ENCODE results near the gene TPSD1.
"Not testable (repeated sequence)": the region's sequence is repeated elsewhere in the genome, so short reads cannot be mapped to it uniquely, and the experiment has no call there.

Gene TPSD1

GRCh38 chr16:1224558-1224957 lies 31.3 kb upstream of the TPSD1 start:
- no peaks in the 10 kb centered on the region for H3K4me1 ChIP-seq (ENCODE audit: control insufficient read depth, low read length)
- H3K79me2 ChIP-seq (ENCODE audit: control insufficient read depth, low read length): no peaks in the 10 kb centered on the region
- H4K20me1 ChIP-seq (ENCODE audit: control insufficient read depth, insufficient read depth, low read depth, low read length): no peaks in the 10 kb centered on the region
- H3K9me3 ChIP-seq (ENCODE audit: control insufficient read depth, insufficient read depth, low read length): no peaks in the 10 kb centered on the region
- no peaks in the 10 kb centered on the region for H3K27me3 ChIP-seq (ENCODE audit: control insufficient read depth, low read length)
- no peaks in the 10 kb centered on the region for H3K9me2 ChIP-seq (replicated peaks; ENCODE audit: control insufficient read depth, low read length)
- no peaks in the 10 kb centered on the region for H3K36me3 ChIP-seq (ENCODE audit: control insufficient read depth, low read length)
- TF ChIP-seq CTCF (IDR thresholded peaks at IDR 0.05; ENCODE audit: low read depth, low read length, poor library complexity, severe bottlenecking) (no peak), EZH2phosphoT487 (IDR thresholded peaks at IDR 0.05; ENCODE audit: borderline replicate concordance, low read length) (no peak)
- no peak overlapping the region for H3K27ac ChIP-seq (ENCODE audit: low read depth, low read length)
- no peak overlapping the region for H3K4me2 ChIP-seq (ENCODE audit: low read length)
- no peaks in the 10 kb centered on the region for H3F3A ChIP-seq (ENCODE audit: control insufficient read depth, insufficient read depth)
- H3K4me3 ChIP-seq (ENCODE audit: low read length): no peak overlapping the region

- Histone ChIP-seq H3K4me3 (ENCODE audit: low read length) (no peak within 1 kb of the TSS), H3K9me2 (replicated peaks; ENCODE audit: control insufficient read depth, low read length) (no peaks in the 10 kb centered on the region), H4K20me1 (ENCODE audit: control insufficient read depth, insufficient read depth, low read depth, low read length) (no peaks in the 10 kb centered on the region), H3K27me3 (ENCODE audit: control insufficient read depth, low read length) (no peaks in the 10 kb centered on the region), H3K27ac (ENCODE audit: low read depth, low read length) (no peak within 1 kb of the TSS), H3K4me1 (ENCODE audit: control insufficient read depth, low read length) (no peaks in the 10 kb centered on the region), H3F3A (ENCODE audit: control insufficient read depth, insufficient read depth) (no peaks in the 10 kb centered on the region), H3K36me3 (ENCODE audit: control insufficient read depth, low read length) (no peaks in the 10 kb centered on the region), H3K79me2 (ENCODE audit: control insufficient read depth, low read length) (no peaks in the 10 kb centered on the region), H3K4me2 (ENCODE audit: low read length) (no peak within 1 kb of the TSS), H3K9me3 (ENCODE audit: control insufficient read depth, insufficient read depth, low read length) (no peaks in the 10 kb centered on the region)
- TF ChIP-seq CTCF (IDR thresholded peaks at IDR 0.05; ENCODE audit: low read depth, low read length, poor library complexity, severe bottlenecking) (no peak), EZH2phosphoT487 (IDR thresholded peaks at IDR 0.05; ENCODE audit: borderline replicate concordance, low read length) (no peak)
These were observed 30.8 kb upstream of the TPSD1 start, which contains the start of gene TPSG1 for GRCh38 chr16:1225051-1225451. Gene TPSG1 (minus strand): TSS chr16:1225268. CDS start chr16:1225252, 16 bp downstream.

- H3K36me3 ChIP-seq (ENCODE audit: control insufficient read depth, low read length); H3K4me1 ChIP-seq (ENCODE audit: control insufficient read depth, low read length); H3K27ac ChIP-seq (ENCODE audit: low read depth, low read length); H3K27me3 ChIP-seq (ENCODE audit: control insufficient read depth, low read length); H3K4me2 ChIP-seq (ENCODE audit: low read length); H3K4me3 ChIP-seq (ENCODE audit: low read length); H3K9me2 ChIP-seq (replicated peaks; ENCODE audit: control insufficient read depth, low read length); H4K20me1 ChIP-seq (ENCODE audit: control insufficient read depth, insufficient read depth, low read depth, low read length); H3K79me2 ChIP-seq (ENCODE audit: control insufficient read depth, low read length); H3F3A ChIP-seq (ENCODE audit: control insufficient read depth, insufficient read depth); H3K9me3 ChIP-seq (ENCODE audit: control insufficient read depth, insufficient read depth, low read length): not testable (repeated sequence)
These were observed 30.0 kb upstream of the TPSD1 start for GRCh38 chr16:1225728-1226311.

GRCh38 chr16:1226692-1227091 lies 29.2 kb upstream of the TPSD1 start:
- H3F3A ChIP-seq (ENCODE audit: control insufficient read depth, insufficient read depth); H3K27me3 ChIP-seq (ENCODE audit: control insufficient read depth, low read length): not testable (repeated sequence)

GRCh38 chr16:1228227-1228626 lies 27.6 kb upstream of the TPSD1 start:
- H3K9me2 ChIP-seq (replicated peaks; ENCODE audit: control insufficient read depth, low read length); H3K27ac ChIP-seq (ENCODE audit: low read depth, low read length); H3F3A ChIP-seq (ENCODE audit: control insufficient read depth, insufficient read depth); H3K4me2 ChIP-seq (ENCODE audit: low read length); H3K9me3 ChIP-seq (ENCODE audit: control insufficient read depth, insufficient read depth, low read length); H3K36me3 ChIP-seq (ENCODE audit: control insufficient read depth, low read length); H3K27me3 ChIP-seq (ENCODE audit: control insufficient read depth, low read length); H3K4me1 ChIP-seq (ENCODE audit: control insufficient read depth, low read length); H4K20me1 ChIP-seq (ENCODE audit: control insufficient read depth, insufficient read depth, low read depth, low read length); H3K4me3 ChIP-seq (ENCODE audit: low read length); H3K79me2 ChIP-seq (ENCODE audit: control insufficient read depth, low read length): not testable (repeated sequence)

More at GRCh38 chr16:1226692-1227091, 29.2 kb upstream of the TPSD1 start:
- H3K9me3 ChIP-seq (ENCODE audit: control insufficient read depth, insufficient read depth, low read length); H3K4me3 ChIP-seq (ENCODE audit: low read length); H3K27ac ChIP-seq (ENCODE audit: low read depth, low read length); H4K20me1 ChIP-seq (ENCODE audit: control insufficient read depth, insufficient read depth, low read depth, low read length); H3K4me1 ChIP-seq (ENCODE audit: control insufficient read depth, low read length); H3K4me2 ChIP-seq (ENCODE audit: low read length); H3K79me2 ChIP-seq (ENCODE audit: control insufficient read depth, low read length); H3K9me2 ChIP-seq (replicated peaks; ENCODE audit: control insufficient read depth, low read length); H3K36me3 ChIP-seq (ENCODE audit: control insufficient read depth, low read length): not testable (repeated sequence)

GRCh38 chr16:1229476-1229875 lies 26.4 kb upstream of the TPSD1 start:
- H3K4me2 ChIP-seq (ENCODE audit: low read length); H4K20me1 ChIP-seq (ENCODE audit: control insufficient read depth, insufficient read depth, low read depth, low read length); H3K27me3 ChIP-seq (ENCODE audit: control insufficient read depth, low read length); H3K4me3 ChIP-seq (ENCODE audit: low read length); H3K36me3 ChIP-seq (ENCODE audit: control insufficient read depth, low read length); H3K79me2 ChIP-seq (ENCODE audit: control insufficient read depth, low read length); H3K27ac ChIP-seq (ENCODE audit: low read depth, low read length); H3F3A ChIP-seq (ENCODE audit: control insufficient read depth, insufficient read depth); H3K9me2 ChIP-seq (replicated peaks; ENCODE audit: control insufficient read depth, low read length); H3K9me3 ChIP-seq (ENCODE audit: control insufficient read depth, insufficient read depth, low read length); H3K4me1 ChIP-seq (ENCODE audit: control insufficient read depth, low read length): not testable (repeated sequence)

GRCh38 chr16:1230084-1230470 lies 25.8 kb upstream of the TPSD1 start, which contains the start of gene TPSB2:
Gene TPSB2 (minus strand): TSS chr16:1230184. CDS start chr16:1229951, 233 bp downstream.
- not testable (repeated sequence) for H4K20me1 ChIP-seq (ENCODE audit: control insufficient read depth, insufficient read depth, low read depth, low read length); H3K27me3 ChIP-seq (ENCODE audit: control insufficient read depth, low read length); H3K4me3 ChIP-seq (ENCODE audit: low read length); H3K27ac ChIP-seq (ENCODE audit: low read depth, low read length); H3F3A ChIP-seq (ENCODE audit: control insufficient read depth, insufficient read depth); H3K9me2 ChIP-seq (replicated peaks; ENCODE audit: control insufficient read depth, low read length); H3K4me2 ChIP-seq (ENCODE audit: low read length); H3K9me3 ChIP-seq (ENCODE audit: control insufficient read depth, insufficient read depth, low read length); H3K4me1 ChIP-seq (ENCODE audit: control insufficient read depth, low read length); H3K36me3 ChIP-seq (ENCODE audit: control insufficient read depth, low read length); H3K79me2 ChIP-seq (ENCODE audit: control insufficient read depth, low read length)

Data from DOHH2 (cell line).